Upper lobe of left lung (tissue), 4 donors: Measurements from ENCODE around the gene SATB2.

Experiments
- POLR2AphosphoS5 ChIP-seq, 2 donors: sonication (generic); formaldehyde crosslinking; IDR thresholded peaks; one replicate each; pipeline ENCODE4 v1.5.1; 2017; ENCODE audit warnings: antibody characterized with exemption in 2 of 2
- TF ChIP-seq, protein P1 (sequence below), 6 experiments: fragments of 450-650 bp in 4 of 6; fragments of 200-600 bp in 2 of 6; sonication (generic) in 2 of 6; IDR thresholded peaks; one replicate each; pipeline ENCODE4 v1.5.1; 2016 to 2019; ENCODE audit warnings: antibody characterized with exemption in 6 of 6

DNA sequence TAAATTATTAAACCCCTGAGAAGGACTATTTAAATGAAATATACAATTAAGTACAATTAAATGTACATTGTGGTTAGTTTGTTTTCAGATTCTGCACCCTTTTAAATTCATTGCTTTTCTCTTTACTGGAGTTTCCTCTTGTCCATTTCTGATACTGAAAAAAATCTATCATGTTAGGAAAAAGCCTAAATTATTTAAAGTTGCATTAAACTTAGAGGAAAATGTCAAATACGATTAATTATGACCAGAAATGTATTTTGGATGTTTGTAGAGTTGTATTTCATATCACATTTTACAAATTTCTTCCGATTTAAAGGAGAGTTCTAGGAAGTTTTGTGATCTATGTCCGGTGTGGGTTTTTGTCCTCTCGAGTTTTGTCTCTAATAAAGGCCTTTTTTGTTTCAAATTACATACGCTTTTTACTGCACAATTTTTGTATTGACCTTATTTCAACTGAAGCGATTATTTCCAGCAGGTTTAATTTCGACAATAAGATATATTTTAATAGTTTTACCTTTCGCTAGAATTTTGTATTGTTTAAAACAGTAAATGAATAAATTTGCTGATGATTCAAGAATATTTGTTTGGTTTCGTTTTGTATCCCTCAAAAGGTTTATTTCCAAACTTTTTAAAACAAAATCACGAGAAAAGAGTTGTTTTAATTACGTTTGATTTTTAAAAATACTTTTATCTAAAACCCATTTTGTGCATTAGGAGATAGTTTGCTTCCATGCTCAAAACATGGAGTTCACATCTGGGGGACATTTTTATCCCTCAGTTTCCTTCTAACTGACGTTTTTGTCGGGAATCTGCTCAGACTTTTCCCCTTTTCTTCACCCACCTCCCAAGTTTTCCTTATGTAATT is 3.3 kb upstream of the SATB2 start:
- TF ChIP-seq, protein P1, sequence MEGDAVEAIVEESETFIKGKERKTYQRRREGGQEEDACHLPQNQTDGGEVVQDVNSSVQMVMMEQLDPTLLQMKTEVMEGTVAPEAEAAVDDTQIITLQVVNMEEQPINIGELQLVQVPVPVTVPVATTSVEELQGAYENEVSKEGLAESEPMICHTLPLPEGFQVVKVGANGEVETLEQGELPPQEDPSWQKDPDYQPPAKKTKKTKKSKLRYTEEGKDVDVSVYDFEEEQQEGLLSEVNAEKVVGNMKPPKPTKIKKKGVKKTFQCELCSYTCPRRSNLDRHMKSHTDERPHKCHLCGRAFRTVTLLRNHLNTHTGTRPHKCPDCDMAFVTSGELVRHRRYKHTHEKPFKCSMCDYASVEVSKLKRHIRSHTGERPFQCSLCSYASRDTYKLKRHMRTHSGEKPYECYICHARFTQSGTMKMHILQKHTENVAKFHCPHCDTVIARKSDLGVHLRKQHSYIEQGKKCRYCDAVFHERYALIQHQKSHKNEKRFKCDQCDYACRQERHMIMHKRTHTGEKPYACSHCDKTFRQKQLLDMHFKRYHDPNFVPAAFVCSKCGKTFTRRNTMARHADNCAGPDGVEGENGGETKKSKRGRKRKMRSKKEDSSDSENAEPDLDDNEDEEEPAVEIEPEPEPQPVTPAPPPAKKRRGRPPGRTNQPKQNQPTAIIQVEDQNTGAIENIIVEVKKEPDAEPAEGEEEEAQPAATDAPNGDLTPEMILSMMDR (IDR thresholded peaks at IDR 0.05), result no peak
- TF ChIP-seq POLR2AphosphoS5 (IDR thresholded peaks at IDR 0.05), result no peak
